Activated gamma-delta T cell (primary cell): ENCODE data around the gene RPL36.
"Not testable (repeated sequence)": the region's sequence is repeated elsewhere in the genome, so short reads cannot be mapped to it uniquely, and the experiment has no call there.

Experiments used
- DNase-seq: peaks from one replicate; lab custom pipeline; 2025; lab: John Stamatoyannopoulos, UW

The RPL36 gene

DNA sequence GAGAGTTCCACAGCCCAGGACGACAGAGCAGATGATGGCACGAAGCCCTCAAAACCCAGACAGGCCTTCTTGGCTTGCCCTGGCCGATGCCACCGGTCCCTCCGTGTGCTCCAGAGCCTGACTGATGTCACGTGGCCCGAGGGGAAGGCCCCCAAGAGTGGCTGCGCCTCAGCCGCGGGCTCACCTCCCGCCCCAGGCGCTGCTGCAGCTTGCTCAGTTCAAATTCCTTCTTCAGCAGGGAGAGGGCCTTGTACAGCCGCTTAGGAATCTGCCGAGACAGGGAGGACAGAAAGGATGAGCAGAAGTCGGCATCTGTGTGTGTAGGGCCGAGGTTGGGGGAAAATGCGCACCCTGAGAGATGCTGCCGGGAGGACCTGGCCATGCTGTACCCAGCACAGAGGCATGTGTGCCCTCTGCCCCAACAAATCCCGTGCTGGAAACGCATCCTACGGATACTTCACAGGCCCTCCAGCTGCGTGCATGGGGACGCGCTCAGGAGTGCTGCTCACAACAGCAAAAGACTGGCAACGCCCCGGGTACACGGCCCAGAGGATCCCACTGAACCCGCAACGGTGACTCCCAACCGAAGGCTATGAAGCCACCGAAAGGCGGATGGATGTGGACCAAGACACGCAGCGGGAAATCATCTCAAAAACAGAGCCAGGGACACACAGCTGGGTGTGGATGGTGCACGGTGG, 16.9 kb downstream of the RPL36 start:
- DNase-seq: no peak

DNA sequence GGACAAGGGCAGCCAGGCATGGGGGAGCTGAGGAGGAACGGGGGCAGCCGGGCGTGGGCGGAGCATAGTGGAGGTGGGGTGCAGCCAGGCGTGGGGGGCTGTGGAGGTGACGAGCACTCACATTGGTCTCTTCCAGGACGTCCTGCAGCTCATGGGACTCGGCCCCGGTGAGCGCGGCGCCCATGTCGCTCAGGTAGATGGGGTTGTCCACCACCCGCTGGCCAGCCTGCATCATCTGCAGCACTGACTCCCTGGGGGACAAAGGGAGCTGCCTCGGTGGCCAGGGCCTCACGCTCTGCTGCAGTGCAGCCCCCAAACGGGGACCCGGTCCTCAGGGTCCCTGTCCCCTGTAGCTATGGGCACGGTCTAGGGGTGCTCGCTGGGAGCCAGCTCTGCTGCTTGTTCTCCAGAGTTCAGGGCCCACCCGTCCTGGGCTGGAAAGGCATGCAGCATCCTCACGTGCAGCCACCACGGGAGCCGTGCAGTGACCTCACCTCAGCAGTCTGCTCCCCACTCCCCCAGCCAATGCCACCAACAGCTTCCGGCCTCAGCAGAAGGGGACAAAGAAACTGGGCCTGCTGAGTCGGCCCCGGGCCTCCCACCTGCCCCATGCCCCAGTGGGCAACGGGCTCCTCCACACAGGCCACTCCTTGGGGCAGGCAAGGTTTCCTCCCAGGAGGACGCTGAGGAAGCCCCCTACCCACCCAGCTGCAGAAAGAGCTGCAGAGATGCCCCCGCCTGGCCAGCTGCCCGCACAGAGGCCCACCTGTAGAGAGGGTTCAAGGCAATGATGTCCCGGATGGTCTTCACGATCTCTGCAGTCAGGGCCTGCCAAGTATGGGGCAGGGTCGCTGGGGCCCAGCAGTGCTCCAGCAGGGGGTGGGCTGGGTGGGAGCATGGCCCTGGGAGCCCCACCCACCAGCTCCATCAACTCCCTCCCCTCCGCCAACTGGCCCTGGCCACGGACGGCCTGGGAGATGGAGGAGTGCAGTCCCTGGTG, 17.8 kb downstream of the RPL36 start:
- no peak for DNase-seq

DNA sequence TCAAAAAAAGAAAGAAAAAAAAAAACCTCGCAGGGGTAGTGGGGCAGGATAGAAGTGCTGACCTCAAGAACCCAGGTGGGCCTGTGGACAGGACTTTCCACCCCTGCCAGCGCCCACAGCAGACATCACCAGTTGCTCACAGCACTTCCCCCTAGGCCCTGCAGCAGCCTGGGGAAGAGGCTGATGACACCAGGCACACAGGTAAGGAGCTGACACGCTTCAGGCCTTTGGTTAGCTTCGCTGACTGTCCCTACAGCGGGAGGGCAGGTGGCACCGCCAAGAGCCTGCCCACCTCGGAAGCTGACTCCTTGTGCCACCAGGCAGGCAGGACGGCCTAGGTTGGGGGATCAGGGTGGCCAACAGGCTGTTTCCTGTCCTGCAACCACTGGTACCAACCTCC, 20.9 kb downstream of the RPL36 start:
- DNase-seq: no peak

DNA sequence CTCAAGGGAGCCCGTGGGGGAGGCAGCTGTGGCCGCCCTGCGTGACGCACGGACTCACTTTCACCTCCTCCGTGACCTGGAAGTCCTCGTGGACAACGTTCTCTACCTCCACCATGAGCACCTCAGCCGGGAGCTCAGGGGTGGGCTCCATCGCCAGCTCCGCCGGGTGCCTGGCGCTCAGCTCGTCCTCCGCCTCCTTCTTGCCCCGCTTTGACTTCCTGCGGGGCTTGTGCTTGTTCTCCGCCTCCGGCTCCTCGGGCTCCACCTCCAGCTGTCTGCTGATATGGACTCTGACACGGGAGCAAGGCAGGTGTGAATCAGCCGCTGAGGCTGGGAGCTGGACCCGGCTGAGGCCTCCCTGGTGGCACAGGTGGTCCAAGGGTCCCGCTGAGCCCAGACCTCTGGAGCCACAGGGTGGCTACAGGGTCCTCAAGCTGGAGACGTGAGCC, 21.6 kb downstream of the RPL36 start:
- no peak for DNase-seq

DNA sequence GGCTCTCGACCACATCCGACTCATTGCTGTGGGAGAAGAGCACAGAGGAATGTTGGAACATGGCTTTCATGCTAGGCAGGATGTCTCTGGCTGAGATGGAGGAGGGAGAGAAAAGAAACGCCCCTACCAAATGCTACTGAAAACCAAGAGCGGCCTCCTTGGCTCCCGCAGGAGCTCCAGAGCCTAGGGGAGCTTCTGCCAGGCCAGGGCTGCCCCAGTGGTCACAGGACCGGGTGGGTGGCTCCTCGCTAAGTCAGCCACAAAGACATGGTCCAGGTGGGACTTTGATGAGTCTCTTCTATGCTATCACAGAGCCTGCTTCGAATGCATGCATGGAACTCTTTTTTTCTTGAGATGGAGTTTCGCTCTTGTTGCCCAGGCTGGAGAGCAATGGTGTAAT, 23.1 kb downstream of the RPL36 start:
- DNase-seq: no peak

DNA sequence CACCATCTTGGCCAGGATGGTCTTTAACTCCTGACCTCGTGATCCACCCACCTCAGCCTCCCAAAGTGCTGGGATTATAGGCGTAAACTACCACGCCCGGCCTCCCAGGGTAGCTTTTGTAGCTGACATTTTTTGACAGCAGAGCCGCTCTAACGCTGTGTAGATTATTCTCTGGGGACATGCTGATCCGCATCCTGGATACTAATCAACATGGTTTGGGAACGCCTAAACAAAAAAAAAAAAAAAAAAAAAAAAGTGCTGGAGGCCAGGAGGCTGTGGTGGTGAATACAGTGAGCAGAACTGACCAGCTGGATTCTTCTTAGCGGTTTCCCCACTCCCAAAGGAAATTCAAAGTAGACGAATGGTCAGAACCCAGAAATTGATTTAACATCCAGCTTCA, 24.7 kb downstream of the RPL36 start:
- DNase-seq: no peak

DNA sequence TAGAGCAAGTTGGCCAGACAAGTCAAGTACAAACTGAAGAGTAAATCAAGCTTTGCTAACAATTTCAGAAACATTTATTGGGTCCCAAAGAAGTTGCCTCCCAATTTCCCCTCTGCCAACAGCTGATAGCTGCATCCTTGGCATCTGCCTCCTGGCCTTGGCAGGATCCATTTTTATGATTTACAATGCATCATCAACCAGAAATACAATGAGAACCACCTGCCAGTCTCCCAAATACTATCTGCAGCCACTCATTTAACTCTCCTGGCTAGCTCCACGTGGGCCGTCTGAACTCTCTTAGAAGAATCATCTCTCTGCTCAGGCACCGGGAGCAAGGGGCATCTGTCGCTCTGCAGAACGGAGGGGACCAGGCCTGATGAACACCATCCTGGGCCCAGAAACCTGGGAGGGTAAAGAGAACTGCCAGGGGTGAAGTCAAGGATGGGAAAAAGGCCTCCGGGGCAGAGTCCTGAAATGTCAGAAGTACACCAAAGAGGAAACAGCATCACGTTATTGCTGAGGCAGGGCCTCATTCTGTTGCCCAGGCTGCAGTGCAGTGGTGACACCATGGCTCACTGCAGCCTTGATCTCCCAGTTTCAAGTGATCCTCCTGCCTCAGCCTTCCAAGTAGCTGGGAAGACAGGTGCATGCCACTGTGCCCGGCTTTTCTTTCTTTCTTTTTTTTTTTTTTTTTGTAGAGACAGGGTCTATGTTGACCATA, 27.3 kb downstream of the RPL36 start:
- no peak for DNase-seq

DNA sequence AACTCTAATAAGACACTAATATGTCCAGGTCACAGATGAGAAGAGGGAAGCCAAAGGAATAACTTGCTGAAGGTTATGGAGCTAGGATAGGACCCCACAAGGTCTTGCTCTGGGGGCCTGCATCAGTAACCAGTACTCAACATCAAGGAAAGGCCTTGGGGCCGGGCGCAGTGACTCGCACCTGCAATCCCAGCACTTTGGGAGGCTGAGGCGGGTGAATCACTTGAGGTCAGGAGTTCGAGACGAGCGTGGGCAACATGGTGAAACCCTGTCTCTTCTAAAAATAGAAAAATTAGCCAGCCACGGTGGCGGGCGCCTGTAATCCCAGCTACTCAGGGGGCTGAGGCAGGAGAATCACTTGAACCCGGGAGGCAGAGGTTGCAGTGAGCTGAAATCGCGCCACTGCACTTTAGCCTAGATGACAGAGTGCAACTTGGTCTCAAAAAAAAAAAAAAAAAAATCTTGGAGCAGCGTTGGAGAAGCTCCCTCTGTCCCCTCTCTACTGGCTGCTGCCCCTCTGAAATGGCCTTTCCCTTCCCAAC, 28.0 kb downstream of the RPL36 start:
- no peak for DNase-seq

DNA sequence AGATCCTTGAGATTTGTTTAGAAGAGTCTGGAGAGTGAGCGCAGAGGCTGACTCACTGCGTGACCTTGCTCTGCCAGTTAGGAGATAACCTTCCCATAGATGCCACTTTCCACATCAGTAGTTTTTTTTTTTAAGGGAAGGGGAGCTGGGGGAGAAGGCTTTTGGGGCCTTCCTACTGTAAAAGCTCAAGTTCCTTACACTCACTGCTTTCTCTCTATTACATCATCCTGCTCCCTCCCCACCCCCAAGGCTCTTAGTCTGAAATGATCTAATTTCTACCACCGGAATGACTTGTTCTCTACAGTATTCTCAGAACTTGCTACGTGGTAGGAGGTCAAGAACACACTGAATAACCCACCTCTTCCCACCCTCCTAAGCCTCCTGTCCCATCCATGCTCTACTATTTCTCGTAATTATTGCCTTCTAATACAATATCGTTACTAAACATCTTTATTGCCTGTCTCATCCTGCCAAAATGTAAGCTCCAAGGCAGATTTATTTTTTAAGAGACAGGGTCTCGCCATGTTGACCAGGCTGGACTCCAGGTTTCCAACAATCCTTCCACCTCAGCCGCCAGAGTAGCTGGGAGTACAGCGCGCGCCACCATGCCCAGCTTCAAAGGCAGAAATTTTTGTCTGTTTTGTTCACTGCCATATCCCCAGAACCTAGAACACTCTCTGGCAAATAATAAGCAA, 28.6 kb downstream of the RPL36 start:
- DNase-seq: no peak

DNA sequence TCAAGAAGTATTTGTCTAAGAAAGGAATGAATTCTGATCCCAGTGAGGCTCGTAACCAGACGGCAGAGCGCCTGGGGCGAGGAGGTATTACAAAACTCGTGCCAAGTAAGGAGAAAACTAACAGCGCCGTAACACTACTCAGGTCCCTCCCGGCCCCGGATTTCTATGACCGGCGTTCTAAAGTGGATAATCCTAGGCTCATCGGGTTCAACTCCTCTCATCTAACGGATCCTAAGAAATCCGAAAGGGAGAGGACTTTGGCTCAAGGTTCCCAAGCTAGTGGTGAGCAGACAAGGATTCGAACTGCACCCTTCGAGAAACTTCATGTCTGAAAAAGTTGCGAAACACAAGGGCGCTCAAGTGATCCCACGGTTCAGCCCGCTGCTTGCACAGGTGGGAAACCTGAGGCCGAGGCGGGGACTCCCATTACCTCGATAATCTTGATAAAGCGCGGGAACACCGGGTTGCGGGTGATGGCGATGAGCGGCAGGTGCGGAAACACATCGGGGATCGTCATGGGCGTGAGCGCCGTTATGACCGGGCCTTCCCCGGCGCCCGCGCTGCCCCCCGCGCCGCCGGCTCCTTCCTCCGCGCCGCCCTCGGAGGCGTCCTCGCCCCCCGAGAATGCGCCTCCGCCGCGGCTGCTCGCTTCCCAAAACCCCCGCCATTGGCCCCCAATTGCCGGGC, 29.3 kb downstream of the RPL36 start:
- DNase-seq: no peak

DNA sequence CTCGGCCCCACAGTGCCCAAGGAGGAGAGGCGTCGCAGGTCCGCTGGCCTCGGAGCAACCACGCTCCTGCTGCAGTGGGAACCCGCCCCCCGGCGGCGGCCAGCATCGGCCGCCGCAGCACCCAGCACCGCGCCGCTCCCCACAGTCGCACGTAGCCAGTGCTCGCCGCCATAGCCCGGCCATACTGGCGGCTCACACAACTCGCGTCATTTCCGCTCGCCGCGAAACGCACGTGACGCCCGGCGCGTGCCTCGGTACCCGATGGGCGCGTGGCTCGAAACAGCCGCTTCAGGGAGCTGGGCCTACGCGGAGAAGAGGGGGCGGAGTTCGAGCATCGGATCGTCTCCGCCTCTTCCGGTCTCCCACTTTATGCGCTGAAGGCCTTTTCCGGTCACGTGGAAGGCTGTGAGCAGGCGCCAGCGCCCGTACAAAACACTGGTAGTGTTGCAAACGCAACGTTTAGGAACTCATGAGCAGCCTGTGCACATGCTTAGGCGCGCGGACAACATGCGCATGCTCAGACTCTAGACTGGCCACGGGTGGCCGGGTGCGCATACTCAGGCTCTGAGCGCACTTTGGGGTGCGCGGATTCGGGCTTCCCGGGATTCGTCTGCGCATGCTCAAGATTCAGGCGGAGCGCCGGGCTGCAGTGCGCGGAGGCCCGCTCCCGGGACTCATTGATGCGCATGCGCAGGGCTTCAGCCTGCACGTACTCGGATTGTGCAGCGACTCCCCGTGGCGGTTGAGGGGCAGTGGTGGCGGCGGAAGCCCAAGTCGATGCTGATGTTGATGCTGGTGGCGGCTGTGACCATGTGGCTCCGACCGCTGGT, 30.1 kb downstream of the RPL36 start, which contains the start of the genes CATSPERD and LONP1:
Gene CATSPERD (plus strand): TSS at position 677 of the 830 bp plus-strand sequence. CDS start 101 bp downstream, at position 778.
Gene LONP1 (minus strand): TSS at position 186 of the 830 bp plus-strand sequence. CDS start 14 bp downstream, at position 172.
- peak; percentile 97 for DNase-seq

DNA sequence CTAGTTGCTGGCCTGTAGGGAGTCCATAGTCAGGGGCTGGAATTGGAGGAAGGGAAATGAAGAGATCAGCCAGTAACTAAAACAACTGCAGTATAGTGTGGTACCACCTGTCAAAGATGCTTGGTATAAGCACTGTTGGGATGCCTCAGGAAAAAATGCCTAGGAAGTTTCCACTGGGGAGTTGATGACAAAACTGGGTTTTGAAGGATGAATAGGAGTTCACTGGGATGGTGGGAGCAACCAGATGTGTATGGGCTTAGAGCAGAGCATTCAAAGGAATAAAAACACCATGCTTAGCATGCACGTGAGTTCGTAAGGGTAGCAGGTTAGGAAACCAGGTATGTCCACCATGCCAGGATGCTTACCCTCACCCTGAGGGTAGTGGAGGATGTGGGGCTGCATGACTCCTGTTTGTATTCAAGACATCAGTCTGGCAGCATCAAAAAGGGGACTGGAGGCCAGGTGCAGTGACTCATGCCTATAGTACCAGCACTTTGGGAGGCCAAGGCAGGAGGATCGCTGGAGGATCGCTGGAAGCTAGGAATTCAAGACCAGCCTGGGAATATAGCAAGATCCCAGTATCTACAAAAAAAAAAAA, 37.5 kb downstream of the RPL36 start:
- no peak for DNase-seq

DNA sequence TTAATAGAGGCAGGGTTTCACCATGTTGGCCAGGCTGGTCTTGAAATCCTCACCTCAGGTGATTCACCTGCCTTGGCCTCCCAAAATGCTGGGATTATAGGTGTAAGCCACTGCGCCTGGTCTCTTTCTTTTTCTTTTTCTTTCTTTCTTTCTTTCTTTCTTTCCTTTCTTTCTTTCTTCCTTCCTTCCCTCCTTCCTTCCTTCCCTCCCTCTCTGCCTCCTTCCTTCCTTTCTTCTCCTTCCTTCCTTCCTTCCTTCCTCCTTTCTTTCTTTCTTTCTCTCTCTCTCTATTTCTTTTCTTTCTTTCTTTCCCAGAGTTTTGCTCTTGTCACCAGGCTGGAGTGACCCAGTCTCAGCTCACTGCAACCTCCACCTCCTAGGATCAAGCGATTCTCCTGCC, 43.1 kb downstream of the RPL36 start:
- DNase-seq: not testable (repeated sequence)

DNA sequence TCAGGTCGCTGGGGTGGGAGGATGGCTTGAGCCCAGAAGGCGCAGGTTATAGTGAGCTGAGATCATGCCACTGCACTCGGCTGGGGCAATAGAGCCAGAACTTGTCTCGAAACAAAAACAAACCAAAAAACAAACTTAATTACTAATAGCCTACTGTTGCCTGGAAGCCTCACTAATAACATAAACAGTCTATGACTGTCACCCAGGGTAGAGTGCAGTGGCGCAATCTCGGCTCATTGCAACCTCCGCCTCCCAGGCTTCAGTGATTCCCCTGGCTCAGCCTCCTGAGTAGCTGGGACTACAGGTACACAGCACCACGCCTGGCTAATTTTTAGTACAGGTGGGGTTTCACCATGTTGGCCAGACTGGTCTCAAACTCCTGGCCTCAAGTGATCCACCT, 48.3 kb downstream of the RPL36 start:
- no peak for DNase-seq
